Non-pigmented ciliary epithelial cell (primary cell): ENCODE results near the gene ODAM.
A peak's percentile ranks its signal among the peaks of the same experiment; 100 is the strongest.
"Not testable (repeated sequence)": the region's sequence is repeated elsewhere in the genome, so short reads cannot be mapped to it uniquely, and the experiment has no call there.

ENCODE experiments used
- DNase-seq: peaks from one replicate; pipeline ENCODE4 v3.0.0-alpha.2; 2010; ENCODE audit warnings: low read depth

The ODAM gene, protein sequence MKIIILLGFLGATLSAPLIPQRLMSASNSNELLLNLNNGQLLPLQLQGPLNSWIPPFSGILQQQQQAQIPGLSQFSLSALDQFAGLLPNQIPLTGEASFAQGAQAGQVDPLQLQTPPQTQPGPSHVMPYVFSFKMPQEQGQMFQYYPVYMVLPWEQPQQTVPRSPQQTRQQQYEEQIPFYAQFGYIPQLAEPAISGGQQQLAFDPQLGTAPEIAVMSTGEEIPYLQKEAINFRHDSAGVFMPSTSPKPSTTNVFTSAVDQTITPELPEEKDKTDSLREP

GRCh38 chr4:70195425-70195824 is at the start of gene ODAM:
Gene ODAM (plus strand): TSS chr4:70195725. CDS start chr4:70196544, 819 bp downstream.
- DNase-seq, result no peak

DNA sequence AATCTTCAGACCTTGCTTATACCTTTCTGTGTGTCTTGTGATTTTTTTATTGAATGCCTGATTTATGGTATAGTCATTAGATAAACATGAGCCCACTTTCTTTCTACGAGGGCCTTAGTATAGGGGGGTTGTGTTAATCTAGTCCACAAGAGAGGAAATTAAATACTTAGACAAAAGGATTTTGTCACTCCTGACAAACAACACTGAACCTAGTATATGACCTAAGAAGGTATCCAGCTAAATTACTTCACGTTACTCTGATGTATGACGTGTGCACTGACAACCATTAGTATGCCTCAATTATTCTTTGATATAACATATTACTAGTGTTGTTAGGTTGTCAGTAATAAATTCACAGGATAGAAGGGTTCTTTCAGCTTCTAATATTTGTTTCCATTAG is 44.3 kb upstream of the ODAM start:
- DNase-seq, result no peak

GRCh38 chr4:70152088-70152487 is 43.4 kb upstream of the ODAM start:
- DNase-seq, result no peak

DNA sequence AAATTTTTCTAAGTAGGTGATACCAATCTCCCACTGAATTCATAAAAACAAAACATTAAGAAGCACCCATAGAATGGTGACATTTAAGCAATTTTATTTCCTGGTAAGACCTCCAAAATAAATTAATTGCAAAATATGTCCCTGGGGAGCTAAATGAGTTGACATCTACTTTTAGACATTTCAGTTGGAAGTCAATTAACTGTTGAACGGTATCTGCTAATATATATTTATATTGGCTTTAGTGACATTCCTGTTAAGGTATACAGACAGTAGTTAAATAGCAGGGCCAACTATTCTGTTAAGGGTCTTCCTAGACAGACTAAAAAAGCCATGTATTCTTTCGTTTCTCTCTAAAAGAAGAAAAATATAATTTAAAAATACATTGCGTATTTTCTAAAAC is 41.6 kb upstream of the ODAM start, which contains the start of gene PRR27:
TSS of gene PRR27 (plus strand) at position 301 of the 400 bp plus-strand sequence. CDS start 139 bp downstream, outside the sequence.
- DNase-seq, result no peak

- DNase-seq, result no peak
Observed at GRCh38 chr4:70158576-70158975, 36.9 kb upstream of the ODAM start.

DNA sequence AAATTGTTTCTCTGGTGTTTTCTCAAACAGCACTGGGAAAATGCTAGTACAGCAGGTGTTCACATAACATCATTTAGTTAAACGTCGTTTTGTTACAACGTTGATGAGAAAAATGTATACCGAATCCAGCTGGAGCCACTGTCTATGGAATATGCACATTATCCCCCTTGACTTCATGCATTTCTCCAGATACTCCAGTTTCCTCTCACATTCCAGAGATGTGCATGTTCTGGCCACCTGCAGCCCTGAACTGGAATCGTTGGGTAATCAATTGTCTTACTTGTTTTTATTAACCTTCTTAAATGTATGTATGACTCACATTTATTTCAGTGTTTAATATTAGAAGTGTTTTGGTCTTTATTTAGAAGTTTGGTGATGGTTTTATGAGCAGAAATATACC is 18.4 kb upstream of the ODAM start:
- DNase-seq, result no peak

DNA sequence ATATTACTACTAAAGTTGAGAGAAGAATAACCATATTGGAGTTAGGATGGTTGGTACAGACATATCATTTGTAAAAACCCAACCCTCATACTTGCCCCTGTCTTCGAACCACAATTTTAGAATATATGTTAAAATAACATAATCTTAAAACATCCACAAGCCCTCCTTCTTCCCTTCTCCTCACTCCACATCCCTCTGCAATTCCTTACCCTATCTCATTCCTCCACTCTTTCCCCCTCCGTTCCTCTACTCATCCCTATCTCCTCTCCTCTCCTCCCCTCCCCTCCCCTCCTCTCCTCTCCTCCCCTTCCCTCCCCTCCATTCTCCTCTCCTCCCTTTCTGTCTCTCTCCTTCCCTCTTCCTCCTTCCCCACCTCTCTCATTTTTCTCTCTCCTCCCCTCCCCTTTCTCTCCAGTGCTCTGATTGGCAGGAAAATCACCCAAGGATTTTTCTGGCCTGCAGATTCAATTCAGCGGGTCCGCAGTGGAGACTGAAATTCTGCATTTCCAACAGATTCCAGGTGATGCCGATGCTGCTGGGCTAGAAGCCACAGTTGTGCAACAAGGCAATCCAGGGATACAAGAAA is 17.4 kb upstream of the ODAM start:
- DNase-seq, result no peak

DNA sequence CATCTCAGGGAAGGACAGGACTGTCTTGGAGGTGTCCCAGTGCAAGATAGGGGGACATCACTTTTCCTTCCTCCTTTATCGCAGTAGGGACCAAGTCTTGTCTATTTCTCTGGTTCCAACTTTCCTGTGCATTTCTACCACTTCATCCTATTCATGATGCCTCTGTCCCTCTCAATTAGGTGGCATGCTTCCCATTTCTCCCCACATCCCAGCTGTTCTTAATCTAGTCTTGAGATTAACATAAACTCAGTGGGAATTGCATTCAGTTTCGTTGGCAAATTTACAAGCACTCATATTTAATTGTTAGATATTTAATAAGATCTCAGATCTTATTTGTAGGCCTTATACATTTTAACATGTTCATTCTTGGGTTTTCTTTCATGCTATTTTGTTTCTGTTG is 15.7 kb upstream of the ODAM start:
- DNase-seq, result no peak

DNA sequence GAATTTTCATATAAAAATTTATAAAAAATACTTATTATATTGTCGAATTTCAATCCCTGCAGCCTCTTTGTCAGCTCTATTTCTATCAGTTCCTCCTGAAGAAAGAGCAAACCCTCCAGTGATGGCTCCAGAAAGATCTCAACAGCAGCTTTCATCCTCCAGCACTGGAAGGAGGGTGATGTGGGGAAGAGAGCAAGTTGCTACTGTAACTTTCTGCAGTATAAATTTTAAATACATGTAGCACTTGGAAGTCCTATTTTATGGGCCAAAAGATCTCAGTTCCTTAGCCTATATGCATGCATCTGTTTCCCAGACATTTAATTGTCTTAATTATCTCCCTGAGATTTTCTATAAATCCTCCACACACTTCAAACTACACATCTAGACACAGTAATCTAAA is 13.7 kb upstream of the ODAM start:
- DNase-seq, result no peak

DNA sequence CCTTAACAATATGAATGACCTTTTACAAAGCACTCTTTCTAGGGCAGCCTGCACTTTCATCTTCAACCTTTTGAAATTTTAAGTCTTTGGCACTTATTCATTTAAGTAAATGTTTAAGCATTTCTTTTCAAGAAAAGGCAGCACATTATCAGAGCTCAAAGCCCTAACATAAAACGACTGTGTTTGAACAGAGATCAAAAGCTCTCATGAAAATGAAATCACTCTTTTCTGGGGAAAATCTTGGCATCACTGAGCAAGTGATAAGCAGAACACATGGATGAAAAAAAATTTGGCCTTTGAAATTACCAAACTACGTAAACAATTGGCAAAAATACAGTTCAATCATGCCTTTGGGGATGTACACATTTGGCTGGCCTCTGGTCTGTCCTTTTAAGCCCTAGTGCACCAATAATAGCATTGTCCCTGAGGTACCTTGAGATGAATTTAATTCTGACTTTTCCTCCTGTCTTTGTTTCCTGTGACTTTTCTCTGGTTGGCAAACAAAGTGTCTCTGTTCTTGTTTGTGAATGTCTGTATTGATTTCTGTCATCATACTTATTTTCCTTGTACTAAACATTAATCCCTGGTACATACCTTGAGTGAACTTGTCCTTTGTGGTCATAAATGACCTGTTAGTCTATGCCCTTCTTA is 12.9 kb upstream of the ODAM start:
- no peak for DNase-seq

DNA sequence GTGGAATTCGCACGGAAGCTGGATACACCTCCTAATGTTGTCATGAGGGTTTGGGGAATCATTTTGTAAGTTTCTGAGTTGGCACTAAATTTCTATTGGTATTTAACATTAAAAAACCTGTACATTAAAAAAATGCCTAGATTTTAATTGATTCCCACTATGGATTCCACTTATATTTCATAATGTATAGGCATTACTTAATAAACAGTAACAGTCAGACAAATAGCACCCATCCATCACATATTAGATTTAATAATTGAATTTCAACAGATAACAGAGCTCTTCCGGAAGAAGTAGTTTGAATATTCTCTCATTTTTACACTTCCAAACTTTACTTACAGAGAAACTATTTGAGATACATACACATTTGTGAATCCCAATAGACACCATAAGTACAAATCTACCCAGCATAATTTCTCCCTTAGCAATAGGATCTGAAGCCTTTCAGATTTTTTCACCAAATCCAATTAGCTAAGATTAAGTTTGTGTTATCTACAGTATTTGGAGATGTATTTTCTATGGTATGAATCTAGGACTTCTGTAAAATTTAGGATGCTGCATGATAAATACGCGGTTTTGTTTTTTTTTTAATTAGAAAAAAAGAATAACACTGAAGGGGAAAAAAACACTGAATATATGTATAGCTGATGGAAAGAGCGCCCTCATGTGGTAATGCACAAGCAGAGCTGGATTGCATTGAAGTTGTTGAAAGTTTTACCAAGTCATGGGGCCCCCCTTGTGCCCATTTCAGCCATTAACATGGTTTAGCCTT is 12.2 kb upstream of the ODAM start:
- DNase-seq, result peak; percentile 18

DNA sequence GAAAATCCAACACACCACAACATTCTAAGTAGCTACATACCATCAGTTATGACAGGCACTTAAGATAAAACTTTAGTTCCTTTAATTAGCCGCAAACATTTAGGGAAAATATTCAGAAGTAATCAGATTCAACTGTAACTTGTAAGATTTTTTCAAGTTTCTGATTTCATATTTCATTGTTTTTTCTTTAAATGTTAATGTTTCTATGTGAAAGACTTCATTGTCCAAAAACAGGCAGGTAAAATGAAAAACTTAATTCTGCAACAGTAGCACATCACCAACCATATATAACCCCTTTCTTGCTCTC is 11.6 kb upstream of the ODAM start:
- no peak for DNase-seq

- no peak for DNase-seq
Observed at GRCh38 chr4:70187216-70187615, 8.3 kb upstream of the ODAM start.

- DNase-seq, result no peak
Observed at GRCh38 chr4:70190579-70190978, 4.9 kb upstream of the ODAM start.

GRCh38 chr4:70191647-70192046 is 3.9 kb upstream of the ODAM start:
- DNase-seq, result no peak

- no peak for DNase-seq
Observed at GRCh38 chr4:70192895-70193294, 2.6 kb upstream of the ODAM start.

GRCh38 chr4:70196857-70197256 is 1.3 kb downstream of the ODAM start:
- DNase-seq, result no peak

DNA sequence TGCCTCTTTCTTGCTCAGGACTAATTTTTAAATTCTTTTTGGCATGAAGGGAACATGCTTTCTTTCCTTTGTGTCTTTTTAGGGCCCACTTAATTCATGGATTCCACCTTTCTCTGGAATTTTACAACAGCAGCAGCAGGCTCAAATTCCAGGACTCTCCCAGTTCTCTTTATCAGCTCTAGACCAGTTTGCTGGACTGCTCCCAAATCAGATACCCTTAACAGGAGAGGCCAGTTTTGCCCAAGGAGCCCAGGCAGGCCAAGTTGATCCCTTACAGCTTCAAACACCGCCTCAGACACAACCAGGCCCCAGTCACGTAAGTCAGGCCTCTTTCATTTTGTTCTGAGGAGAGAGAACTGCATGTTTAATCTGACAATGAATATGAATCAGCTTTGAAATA is 2.3 kb downstream of the ODAM start:
- DNase-seq, result no peak

DNA sequence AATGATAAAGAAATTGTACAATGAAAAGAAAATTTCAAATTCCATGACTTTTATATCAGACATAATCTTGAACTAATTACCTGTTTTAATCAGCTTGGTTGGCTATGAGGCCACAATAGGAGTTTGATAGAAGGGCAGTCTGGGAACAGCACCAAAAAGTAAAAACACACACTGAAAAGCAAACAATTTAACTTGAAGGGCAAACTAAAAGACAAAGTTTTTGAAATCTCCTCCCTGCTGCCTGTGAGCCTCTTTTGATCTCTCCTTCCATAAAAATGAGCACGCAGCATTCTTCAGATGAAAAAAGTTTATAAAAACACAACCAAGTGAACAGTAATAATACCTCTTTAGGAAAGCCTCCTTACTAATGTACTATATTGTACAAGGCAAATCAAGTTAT is 8.1 kb downstream of the ODAM start:
- DNase-seq, result no peak

- not testable (repeated sequence) for DNase-seq
Observed at GRCh38 chr4:70212752-70213151, 17.2 kb downstream of the ODAM start.

GRCh38 chr4:70216109-70216508 is 20.6 kb downstream of the ODAM start:
- not testable (repeated sequence) for DNase-seq

GRCh38 chr4:70216550-70216949 is 21.0 kb downstream of the ODAM start:
- not testable (repeated sequence) for DNase-seq

GRCh38 chr4:70221389-70221788 is 25.9 kb downstream of the ODAM start:
- DNase-seq, result not testable (repeated sequence)
